Stimulated activated naive CD8-positive, alpha-beta T cell treated with anti-CD3 and anti-CD28 coated beads, Interleukin-15, Interleukin-2, amounts not matched to agents 100 U/mL and 50 U/mL, for 24 hours (primary cell): ENCODE results near the gene TSPYL4.
"Not testable (repeated sequence)": the region's sequence is repeated elsewhere in the genome, so short reads cannot be mapped to it uniquely, and the experiment has no call there.

Experiments used
- ATAC-seq: fragments of 150-1000 bp; cut with Tn5 transposase; one replicate; pipeline ENCODE4 v1.10.0; 2021
- DNase-seq: peaks from one replicate; pipeline ENCODE4 v3.0.0; 2021

Gene TSPYL4

DNA sequence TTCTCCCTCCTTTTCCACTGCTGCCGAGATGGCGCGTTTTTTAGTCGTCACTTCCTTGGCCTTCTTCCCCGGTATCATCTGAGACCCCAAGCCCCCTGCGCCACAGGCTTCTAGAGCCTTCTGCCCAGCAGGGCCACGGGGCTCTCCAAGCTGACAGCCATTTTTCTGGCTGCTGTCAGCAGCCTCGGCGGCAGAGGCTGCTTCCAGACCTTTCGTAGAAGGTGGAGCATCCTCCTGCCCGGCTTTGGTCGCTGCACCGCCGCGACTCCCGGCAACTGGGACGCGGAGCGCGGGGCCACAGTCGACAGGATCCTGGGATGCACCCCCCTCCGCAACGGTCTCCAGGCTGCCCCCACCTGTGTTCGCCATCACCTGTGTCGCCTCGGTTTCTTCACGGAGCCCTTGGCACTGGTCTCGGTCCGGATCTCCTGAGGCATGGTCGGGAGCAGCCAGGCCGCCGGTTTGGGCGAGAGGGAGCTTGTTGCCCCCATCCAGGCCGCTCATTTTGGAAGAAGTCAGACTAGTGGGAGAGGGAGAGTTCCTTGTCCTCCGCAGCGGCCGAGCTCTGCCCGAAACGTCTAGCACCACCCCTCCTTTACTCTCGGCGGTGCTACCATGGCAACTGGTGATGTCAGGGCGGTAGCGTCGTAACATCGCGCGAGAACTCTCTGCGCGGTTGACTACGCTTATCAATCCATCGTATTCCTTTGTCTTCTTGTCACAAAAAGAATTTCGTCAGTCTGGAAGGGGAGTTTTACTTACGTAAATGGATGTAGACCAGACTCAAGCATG lies at the start of gene TSPYL4:
TSS of gene TSPYL4 (minus strand) at position 571 of the 792 bp plus-strand sequence. CDS start at position 504, 67 bp downstream.
- DNase-seq: peak; percentile 89
- ATAC-seq: peak; percentile 99

DNA sequence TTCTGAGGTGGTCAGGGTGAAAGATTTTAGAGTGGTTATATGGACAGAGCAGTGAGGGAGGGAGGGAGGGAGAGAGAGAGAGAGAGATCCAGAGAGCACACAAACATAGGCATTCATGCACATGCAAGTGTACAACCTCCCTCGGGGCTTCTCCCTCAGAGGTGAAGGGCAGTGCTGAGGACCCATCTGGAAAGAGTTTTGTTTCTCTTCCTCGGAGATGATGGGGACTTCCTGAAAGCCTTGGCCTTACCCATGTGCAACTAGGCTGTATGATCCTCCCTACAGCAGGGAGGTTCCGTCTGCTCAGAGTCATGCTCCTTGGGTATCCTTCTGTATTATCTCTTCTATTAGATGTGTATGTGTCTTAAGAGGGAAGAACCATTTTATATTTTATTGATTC lies 47.2 kb upstream of the TSPYL4 start:
- ATAC-seq (no peak), DNase-seq (no peak)

DNA sequence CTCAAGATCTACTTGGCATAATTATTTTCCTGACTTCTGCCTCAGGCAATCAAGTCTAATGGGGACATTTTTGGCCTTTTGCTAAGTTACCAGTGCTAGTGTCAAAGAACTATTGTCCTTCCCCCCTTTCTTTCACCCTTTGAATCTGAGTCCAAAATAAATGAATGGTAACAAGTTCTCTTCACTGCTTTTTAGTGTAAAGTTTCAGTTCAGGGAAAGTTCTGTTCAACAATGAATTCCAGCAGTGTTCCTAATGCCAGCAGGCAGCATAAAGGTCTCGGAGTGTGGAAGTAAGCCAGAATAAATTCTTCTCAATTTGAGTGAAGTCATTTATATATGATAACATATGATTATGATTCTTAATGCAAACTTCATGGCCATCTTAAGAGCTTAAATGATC lies 46.7 kb upstream of the TSPYL4 start:
- ATAC-seq (no peak), DNase-seq (no peak)

DNA sequence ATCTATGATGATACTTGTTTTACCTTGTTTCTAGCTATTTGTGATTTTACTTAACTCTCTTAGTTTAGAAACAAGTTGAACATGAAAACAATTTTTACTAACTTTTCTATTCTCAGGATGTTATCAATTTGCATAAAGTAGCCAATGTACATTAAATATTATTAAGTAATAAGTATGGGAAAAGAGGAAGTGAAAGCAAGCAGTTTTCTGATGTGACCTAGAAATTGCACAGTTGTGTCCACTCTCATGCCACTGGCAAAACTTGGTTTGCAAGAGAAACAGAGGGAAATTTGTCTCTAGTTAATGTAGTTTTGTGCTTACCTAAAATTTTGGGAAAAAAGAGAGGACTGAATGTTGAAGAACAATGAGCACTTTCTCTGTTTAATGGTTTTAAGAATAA lies 45.1 kb upstream of the TSPYL4 start:
- ATAC-seq (no peak), DNase-seq (no peak)

DNA sequence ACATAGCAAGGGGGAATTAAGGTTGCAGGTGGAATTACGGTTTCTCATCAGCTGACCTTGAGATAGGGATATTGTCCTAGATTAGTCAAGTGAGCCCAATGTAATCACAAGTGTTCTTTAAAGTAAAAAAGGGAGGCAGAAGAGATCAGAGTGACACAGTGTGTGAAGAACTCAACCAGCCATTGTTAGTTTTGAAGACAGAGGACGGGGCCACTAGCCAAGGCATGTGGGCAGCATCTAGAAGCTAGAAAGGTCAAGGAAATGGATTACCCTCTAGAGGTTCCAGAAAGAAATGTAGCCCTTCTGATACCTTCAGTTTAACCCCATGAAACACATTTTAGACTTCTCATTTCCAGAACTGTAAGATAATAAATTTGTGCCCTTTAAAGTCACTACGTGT lies 44.4 kb upstream of the TSPYL4 start:
- DNase-seq: no peak
- ATAC-seq: no peak

DNA sequence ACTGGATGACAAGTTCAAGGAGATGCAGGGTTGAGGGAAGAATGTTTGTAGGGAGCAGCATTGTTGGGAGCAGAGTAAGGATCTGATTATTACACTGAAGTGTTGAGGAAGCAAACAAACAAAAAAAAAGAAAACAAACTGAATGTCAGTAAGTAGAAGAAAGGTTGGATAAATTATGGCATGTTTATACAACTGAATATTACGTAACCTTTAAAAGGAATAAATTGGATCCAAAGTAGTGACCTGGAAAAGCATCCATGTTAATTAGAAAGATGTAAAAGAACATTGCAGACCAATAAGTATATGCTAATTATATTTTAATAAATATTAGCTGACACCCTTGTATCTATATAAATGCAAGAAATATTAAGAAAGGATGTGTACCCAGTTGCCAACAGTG lies 38.7 kb upstream of the TSPYL4 start:
- ATAC-seq (no peak), DNase-seq (no peak)

DNA sequence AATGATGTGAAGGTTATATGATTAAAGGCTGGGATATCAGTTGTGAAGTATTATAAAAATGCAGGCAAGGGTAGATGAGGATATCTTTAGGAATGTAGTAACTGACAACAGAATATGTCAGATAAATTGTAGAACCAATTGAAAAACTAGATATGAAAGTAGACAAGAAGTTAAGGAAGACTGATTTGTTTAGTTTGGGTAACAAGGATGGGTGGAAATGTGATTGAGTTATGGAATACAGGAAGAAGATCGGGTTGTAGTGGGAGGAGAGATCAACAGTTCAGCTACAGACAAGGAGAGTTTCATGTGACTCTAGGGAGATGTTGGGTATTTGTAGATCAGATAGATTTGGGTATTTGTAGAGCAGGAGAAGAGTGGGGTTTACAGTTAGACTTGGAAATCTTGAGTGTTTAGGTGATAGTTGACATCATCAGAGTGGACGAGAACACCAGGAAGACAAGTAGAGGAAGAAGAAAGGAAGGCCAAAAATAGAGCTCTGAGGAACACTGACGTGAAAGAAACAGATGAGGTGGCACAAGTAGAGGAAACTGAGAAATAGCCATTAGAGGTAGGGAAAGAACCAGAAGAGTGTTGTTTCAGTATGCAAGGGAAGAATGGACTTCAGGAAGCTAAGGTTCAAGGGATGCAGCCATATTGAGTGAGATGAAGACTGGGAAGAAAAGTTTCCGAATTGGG lies 38.0 kb upstream of the TSPYL4 start:
- ATAC-seq (no peak), DNase-seq (no peak)

DNA sequence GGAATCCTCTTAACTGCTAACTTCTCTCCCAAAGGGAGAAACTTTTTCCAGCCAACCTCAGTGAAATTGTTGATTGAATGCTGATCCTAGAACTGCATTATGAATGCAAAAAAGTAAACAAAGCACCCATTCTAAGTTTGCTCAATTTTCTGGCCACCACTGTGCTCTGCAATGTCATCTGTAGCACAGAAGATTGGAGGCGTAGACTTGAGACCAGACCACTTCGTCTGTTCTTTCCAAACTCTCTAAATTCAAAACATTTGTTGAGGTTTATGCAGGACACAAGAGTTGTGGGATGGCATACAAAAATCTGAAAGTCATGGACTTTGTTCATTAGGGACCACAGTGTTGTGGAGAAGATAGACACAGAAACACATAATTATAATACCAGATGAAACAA lies 36.9 kb upstream of the TSPYL4 start:
- ATAC-seq: no peak
- DNase-seq: no peak

DNA sequence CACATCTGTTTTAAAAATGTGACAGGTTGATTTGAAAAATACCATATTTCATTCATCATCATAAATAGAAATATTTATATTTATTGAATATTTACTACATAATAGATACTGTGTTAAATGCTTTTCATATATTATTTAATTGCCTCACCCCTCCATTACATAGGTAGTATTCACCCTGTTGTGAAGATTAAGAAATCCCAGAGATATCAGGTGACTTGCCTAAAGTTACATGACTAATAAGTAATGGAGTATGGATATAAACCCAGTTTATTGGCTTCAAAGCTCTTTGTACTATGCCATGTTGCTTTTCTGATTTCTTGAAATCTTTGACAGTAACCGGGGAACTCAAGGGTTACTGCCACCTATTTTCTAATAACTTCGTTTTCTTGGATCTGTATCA lies 36.0 kb upstream of the TSPYL4 start:
- ATAC-seq (no peak), DNase-seq (no peak)

DNA sequence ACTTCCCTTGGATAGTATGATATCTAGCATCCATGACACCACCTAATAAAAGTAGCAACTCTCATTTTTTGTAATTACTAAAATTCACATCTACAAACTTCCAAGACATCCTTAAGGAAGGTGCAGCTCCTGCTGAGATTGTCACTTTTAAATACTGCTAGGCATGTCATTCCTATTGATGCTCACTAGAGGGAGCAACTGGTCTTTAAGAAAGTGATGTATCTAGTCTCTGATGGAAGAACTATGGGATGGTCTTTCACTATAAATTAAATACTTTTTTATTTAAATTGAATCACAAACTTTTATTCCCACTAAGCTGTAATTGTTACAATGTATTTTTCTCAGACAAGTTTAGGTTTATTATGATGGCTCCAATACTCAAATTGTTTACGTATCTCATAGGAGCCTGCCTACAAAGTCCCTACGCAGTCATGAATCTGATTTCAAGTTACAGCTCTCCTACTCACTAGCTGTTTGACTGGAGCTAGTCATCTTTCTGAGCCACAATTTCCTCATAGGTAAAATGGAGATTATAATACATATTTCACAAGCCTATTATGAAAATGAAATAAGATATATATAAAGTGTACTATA lies 33.9 kb upstream of the TSPYL4 start:
- DNase-seq: no peak
- ATAC-seq: no peak

DNA sequence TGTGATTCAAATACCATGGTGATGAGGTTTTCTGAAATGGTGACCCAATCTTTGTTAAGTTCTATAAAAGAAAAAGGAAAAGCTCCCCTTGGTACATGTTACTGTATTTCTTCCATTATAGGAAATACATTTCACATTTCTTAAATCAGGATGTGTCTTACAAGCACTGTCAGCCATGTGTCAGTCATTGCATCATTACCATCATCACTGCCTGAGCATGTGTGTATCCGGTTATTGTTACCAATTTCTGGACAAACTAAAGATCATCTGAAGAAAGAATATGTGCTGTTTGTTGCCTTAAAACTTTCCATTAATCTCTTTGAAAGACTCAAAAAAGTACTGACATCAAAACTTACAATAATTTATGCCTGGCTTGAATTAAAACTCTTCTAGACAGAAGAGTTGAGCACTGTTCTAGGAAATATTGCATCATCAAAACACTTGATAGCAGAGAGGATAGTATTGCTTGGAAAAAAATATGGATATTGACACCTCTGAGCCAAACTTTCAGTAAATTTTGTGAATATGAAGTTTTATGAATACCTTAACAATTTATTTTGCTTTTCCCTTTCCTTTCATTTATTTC lies 33.0 kb upstream of the TSPYL4 start:
- ATAC-seq (no peak), DNase-seq (no peak)

DNA sequence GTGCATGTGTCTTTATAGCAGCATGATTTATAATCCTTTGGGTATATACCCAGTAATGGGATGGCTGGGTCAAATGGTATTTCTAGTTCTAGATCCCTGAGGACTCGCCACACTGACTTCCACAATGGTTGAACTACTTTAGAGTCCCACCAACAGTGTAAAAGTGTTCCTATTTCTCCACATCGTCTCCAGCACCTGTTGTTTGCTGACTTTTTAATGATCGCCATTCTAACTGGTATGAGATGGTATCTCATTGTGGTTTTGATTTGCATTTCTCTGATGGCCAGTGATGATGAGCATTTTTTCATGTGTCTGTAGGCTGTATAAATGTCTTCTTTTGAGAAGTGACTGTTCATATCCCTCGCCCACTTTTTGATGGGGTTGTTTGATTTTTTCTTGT lies 31.1 kb upstream of the TSPYL4 start:
- ATAC-seq, DNase-seq: not testable (repeated sequence)

DNA sequence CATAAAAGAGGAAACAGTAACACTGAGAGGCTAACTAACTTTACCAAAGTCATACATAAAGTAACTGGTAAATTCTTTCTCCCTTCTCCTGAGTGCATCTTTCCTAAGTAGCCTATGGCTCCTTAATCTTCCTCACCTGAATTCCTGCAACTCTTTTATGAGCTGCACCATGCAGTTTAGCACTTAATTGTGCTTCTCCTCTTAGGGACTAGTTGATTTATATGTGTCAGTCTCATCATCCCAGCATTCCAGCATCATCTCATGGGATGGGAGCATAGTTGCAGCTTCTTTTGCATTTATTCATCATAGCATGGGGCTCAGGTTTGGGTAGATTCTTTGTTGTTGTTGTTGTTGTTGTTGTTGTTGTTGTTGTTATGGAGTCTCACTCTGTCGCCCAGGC lies 29.3 kb upstream of the TSPYL4 start:
- no peak for DNase-seq
- ATAC-seq: no peak

DNA sequence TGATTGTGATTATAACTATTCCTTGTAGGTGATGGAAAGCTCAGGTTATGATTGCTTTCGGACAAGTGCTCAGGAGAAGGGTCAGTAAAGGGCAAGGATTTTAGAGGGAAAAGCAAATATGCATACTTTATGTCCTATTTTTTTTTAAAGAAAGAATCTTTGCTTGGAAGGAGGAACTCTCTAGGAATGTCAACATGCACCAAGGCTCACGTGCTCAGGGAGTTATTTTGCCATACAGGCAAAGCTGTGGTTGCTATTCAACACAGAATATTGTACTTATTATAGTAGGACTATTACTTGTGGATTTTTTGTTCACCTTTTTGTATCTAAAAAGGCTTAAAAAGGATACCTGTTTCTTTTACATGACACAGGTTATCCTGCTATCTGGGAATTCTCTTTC lies 28.8 kb upstream of the TSPYL4 start:
- ATAC-seq (no peak), DNase-seq (no peak)

DNA sequence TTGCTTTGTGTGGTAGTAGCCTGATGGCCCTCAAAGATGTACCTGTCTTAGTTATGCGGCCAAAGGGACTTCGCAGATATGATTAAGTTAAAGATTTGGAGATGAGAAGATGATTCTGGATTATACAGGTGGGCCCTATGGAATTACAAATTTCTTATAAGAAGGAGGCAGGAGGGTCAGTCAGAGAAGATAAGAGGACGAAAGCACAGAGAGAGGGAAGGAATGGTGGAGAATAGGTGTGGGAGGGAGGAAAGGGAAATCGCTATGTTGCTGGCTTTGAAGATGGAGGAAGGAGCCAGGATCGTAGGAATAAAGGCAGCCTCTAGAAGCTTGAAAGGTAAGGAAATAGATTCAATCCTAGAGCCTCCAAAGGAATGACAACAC lies 27.1 kb upstream of the TSPYL4 start:
- ATAC-seq: no peak
- DNase-seq: no peak

DNA sequence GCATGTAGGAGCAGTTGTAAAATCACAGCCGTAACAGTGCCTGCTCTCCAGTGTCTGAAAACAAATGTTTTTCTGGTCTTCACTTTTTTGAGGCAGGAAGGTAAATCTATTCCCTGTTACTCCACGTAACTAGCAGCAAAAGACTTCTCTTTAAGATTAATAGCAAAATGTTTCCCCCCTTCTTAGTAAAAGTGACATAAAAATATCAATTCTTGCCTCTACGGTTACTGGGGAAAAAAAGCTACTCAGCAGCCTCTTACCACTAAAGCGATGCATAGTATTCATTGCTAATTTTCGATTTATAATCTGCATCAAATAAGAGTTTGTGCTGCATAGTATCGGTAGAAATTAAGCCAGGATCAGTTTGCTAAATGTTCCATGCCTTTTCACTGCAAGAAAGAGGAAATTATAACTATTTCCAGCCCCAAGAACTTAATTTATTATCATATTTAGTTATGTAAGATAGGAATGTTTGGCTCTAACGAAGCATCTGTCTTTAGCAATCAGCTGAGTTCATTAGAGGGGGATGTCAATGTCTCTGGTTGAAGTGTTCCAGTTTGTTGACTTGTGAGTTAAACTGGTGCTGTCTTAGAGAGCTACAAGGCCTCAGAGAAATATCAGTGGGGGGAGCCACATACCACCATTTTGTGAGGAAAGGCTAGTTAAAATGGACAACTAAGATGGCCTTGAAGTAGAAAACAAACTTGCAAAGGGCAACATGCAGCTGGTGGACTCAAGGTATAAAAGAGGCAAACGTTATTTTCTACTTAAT lies 26.5 kb upstream of the TSPYL4 start:
- ATAC-seq (no peak), DNase-seq (no peak)

DNA sequence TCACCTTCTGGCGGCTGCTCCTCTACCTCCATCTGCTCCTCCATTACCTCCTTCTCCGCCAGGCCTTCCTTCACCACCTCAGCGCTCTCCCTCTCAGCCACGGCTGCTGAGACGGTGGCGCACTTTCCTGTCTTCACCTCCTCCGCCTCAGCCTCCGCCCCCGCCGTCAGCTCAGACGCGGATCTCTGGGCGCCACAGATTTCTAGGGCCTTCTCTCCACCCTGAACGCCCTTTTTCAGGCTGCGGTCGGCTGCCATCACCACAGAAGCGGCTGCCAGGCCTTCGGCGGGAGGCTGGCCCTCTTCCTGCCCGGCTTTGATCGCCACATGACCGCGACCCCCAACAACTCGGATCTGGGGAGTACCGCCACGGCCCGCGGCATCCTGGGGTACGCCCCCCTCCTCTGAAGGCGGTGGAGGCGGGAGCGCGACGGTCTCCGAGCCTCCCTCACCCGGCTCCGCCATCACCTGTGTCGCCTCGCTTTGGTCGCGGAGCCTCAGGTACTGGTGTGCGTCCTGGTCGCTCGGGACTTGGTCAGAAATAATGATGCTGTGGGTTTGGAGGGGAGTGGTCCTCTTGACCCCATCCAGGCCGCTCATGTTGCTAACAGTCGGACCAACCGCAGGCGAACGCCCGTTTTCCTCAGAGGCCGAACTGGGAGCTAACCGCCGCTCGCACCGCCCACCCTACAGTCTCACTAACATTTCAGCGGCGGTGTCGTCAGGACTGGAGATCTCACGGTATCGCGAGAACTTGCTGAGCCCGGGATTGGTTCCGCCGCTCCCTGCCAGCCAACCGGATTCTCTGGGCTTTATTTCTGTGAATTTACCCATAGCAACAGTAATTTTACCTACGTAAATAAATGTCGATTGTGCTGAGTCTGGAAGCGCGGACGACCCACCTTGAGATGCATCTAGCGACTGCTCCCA lies 25.6 kb upstream of the TSPYL4 start, which contains the start of gene TSPYL1:
TSS of gene TSPYL1 (minus strand) at position 699 of the 929 bp plus-strand sequence. CDS start at position 599, 100 bp downstream.
- DNase-seq (peak; percentile 92), ATAC-seq (peak; percentile 96)

DNA sequence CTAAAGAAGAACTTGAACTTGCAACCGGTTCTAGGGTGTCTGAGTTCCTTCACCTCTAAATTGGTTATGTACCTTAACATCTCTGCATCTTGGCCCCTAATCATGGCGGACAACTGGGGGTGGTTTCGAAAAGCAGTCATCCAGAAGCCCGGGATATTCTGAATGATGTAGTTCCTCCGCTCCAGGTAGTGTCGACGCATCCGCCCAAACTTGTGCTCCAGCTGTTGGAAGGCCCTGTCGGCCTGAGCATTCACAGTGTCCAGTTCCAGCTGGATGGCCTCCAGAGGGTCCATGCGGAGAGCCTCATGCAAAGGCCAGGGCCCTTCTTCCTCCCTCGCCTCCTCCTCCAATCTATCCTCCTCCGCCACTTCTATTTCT lies 25.0 kb upstream of the TSPYL4 start:
- DNase-seq (no peak), ATAC-seq (no peak)

DNA sequence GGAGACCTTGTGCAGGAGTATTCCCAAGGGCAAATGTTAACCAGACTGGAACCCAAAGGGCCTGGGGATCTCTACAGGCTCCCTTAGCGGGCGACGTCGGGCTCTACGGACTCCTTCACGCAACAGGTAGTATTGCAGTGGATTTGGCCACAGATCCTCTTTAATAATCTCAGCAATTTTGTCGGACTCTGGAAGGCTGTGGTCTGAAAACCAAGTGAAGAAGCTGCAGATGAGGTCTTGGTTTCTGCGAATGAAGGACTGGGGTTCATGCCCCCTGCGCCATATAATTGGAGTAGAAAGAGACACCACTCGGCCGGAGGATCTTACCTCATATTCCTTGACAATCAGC lies 24.6 kb upstream of the TSPYL4 start:
- DNase-seq (no peak), ATAC-seq (no peak)

DNA sequence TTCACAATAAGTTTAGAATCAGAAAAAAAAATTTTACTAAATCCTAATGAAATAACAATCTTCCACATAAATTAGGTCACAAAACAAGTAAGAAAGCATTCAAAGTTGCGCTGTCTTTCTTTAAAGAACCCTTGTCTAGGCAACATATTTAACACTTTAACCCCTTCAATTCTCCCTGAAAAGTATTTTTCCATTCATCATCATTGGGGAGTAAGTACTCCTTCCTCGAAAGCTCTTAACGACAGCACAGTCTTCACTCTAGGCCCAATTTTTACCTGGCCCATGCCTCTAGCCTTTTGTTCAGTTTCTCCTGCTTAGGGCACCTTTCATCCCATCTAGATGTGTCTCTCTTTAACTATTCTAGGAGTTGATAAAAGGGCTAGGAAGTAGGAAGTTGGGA lies 23.2 kb upstream of the TSPYL4 start:
- ATAC-seq (no peak), DNase-seq (no peak)

DNA sequence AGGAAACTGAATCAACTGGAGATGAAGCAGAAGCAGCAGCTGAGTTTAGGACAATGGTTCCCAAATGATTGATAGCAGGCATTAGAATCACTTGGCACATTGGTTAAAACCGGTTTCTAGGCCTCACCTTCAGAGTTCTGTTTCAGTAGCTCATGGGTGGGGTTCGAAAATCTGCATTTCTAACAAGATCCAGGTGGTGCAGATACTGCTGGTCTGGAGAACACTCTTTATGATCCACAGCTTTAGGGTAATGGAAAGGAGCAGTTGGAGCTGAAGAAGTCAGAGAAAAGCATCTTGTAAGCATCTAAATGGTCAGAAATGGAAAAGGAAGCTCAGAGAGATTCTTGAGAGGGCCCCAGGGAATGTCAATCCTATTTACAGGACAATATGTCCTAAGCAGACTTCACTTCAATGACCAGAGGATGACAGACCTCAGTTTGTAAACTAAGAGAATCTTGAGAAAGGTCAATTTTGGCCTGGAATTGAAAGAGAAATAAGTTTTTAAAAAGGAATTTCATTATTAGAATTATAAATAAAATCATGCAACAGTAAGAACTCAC lies 17.4 kb upstream of the TSPYL4 start:
- no peak for ATAC-seq
- DNase-seq: no peak
